RWPE2 (cell line): ENCODE measurements around the gene COL25A1.
"Not testable (repeated sequence)": the region's sequence is repeated elsewhere in the genome, so short reads cannot be mapped to it uniquely, and the experiment has no call there.

Experiments used
- ATAC-seq: fragments of 200-7000 bp; cut with Tn5 transposase; 3 replicates; pipeline ENCODE4 v1.9.1; 2021; ENCODE audit warnings: low read depth
- DNase-seq: peaks from one replicate; pipeline ENCODE4 v3.0.0-alpha.2; 2020; ENCODE audit warnings: low spot score
- H3K27ac ChIP-seq: fragments of 450-650 bp; 2 replicates; pipeline ENCODE4 v1.5.1; 2017; ENCODE audit warnings: mild to moderate bottlenecking; ENCODE audit not compliant: poor library complexity, severe bottlenecking
- H3K27me3 ChIP-seq: fragments of 250-450 bp; sonication (Bioruptor Pico); 2 replicates; pipeline ENCODE4 v1.5.1; 2021; ENCODE audit warnings: mild to moderate bottlenecking, moderate library complexity; ENCODE audit not compliant: insufficient read depth, poor library complexity, severe bottlenecking
- H3K36me3 ChIP-seq: fragments of 250-450 bp; sonication (Bioruptor Pico); 2 replicates; pipeline ENCODE4 v1.5.1; 2020; ENCODE audit warnings: low read depth, mild to moderate bottlenecking, moderate library complexity
- H3K4me1 ChIP-seq: fragments of 250-450 bp; sonication (Bioruptor Pico); 2 replicates; pipeline ENCODE4 v1.5.1; 2021; ENCODE audit warnings: mild to moderate bottlenecking, moderate library complexity; ENCODE audit not compliant: insufficient read depth, poor library complexity, severe bottlenecking
- H3K4me3 ChIP-seq: fragments of 250-450 bp; sonication (Bioruptor Pico); 2 replicates; pipeline ENCODE4 v1.5.1; 2021; ENCODE audit warnings: mild to moderate bottlenecking, moderate library complexity; ENCODE audit not compliant: severe bottlenecking
- H3K9me3 ChIP-seq: fragments of 250-450 bp; sonication (Bioruptor Pico); 2 replicates; pipeline ENCODE4 v1.5.1; 2021; ENCODE audit warnings: mild to moderate bottlenecking, moderate library complexity; ENCODE audit not compliant: severe bottlenecking
- TF ChIP-seq, protein P1 (sequence below): fragments of 450-650 bp; IDR thresholded peaks from one replicate; pipeline ENCODE4 v1.5.1; 2017; ENCODE audit warnings: mild to moderate bottlenecking, moderate library complexity; ENCODE audit not compliant: poor library complexity, severe bottlenecking

COL25A1 gene

DNA sequence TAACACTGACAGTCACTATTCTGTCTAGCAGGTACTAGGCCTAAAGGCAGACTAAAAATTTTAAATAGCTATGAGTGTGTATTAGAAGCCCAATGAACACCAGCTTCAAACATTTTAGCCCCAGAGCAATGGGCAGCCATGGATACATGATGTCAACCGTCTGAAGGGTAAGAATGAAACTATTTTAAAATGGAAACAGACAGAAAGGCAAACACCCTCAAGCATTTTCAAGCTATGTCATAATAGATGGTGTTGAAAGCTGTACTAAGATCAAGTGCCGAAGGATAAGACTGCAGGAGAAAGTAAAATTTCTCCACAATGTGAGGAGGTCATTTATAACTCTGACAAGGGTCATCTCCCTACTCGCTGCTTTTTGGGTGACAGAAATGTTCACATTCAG is 225.0 kb downstream of the COL25A1 start:
- ATAC-seq = no peak
- H3K27me3 ChIP-seq = peaks cover 3% of the 10 kb centered on the region
- TF ChIP-seq, protein P1, sequence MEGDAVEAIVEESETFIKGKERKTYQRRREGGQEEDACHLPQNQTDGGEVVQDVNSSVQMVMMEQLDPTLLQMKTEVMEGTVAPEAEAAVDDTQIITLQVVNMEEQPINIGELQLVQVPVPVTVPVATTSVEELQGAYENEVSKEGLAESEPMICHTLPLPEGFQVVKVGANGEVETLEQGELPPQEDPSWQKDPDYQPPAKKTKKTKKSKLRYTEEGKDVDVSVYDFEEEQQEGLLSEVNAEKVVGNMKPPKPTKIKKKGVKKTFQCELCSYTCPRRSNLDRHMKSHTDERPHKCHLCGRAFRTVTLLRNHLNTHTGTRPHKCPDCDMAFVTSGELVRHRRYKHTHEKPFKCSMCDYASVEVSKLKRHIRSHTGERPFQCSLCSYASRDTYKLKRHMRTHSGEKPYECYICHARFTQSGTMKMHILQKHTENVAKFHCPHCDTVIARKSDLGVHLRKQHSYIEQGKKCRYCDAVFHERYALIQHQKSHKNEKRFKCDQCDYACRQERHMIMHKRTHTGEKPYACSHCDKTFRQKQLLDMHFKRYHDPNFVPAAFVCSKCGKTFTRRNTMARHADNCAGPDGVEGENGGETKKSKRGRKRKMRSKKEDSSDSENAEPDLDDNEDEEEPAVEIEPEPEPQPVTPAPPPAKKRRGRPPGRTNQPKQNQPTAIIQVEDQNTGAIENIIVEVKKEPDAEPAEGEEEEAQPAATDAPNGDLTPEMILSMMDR = no peak
- H3K4me1 ChIP-seq = peaks cover 8% of the 10 kb centered on the region
- no peaks in the 10 kb centered on the region for H3K9me3 ChIP-seq
- H3K36me3 ChIP-seq = no peaks in the 10 kb centered on the region
- no peak overlapping the region for H3K27ac ChIP-seq
- DNase-seq = no peak
- H3K4me3 ChIP-seq = no peak overlapping the region

GRCh38 chr4:109076709-109077108 is 225.7 kb downstream of the COL25A1 start:
- not testable (repeated sequence) for H3K27me3 ChIP-seq, H3K4me1 ChIP-seq, ATAC-seq, H3K27ac ChIP-seq, H3K9me3 ChIP-seq, H3K36me3 ChIP-seq, DNase-seq, H3K4me3 ChIP-seq

DNA sequence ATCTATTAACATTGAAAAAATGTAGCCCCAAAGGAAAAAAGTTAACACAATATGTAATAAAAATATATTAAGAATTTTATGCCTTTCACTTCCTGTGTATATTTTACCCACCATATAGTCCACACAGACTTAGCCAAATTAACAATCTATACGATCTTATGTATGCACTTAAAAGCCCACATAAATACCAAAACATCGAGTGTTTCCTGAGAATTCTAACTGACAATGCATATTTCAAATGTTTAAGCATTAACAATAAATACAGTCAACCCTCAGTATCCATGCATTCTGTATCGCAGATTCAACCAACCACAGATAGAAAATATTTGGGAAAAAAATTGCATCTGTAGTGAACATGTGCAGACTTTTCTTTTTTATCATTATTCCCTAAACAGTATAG is 226.8 kb downstream of the COL25A1 start:
- Histone ChIP-seq H3K9me3 (no peaks in the 10 kb centered on the region), H3K27ac (no peak overlapping the region), H3K27me3 (peaks cover 3% of the 10 kb centered on the region), H3K4me1 (peaks cover 8% of the 10 kb centered on the region), H3K36me3 (no peaks in the 10 kb centered on the region), H3K4me3 (no peak overlapping the region)
- DNase-seq (no peak), ATAC-seq (no peak)
- TF ChIP-seq, protein P1 = no peak

DNA sequence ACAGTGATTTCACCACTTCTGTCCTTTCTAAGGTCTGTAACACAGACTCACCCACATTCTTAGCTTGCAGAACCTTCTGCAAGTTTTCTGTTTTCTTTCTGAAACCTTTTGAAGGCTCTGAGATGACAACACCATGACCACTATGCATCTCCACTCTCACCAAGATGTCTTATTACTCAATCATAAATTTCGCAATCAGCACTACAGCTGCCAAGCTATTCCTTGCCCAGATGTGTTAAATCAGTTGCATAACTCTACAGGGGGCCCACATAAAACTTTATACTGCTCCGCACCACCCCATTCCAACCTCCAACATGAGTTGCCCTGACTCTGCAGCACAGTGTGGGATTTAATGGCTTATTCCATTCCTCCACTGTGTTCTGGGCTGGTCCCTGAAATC is 229.9 kb downstream of the COL25A1 start:
- DNase-seq (no peak), ATAC-seq (peak; percentile 82)
- Histone ChIP-seq H3K27ac (no peak overlapping the region), H3K9me3 (no peaks in the 10 kb centered on the region), H3K4me1 (no peaks in the 10 kb centered on the region), H3K4me3 (no peak overlapping the region), H3K36me3 (no peaks in the 10 kb centered on the region), H3K27me3 (no peaks in the 10 kb centered on the region)
- TF ChIP-seq, protein P1 = no peak

GRCh38 chr4:109070677-109071076 is 231.8 kb downstream of the COL25A1 start:
- H3K36me3 ChIP-seq, H3K4me3 ChIP-seq, H3K4me1 ChIP-seq, ATAC-seq, H3K27ac ChIP-seq, H3K27me3 ChIP-seq, DNase-seq, H3K9me3 ChIP-seq: not testable (repeated sequence)

DNA sequence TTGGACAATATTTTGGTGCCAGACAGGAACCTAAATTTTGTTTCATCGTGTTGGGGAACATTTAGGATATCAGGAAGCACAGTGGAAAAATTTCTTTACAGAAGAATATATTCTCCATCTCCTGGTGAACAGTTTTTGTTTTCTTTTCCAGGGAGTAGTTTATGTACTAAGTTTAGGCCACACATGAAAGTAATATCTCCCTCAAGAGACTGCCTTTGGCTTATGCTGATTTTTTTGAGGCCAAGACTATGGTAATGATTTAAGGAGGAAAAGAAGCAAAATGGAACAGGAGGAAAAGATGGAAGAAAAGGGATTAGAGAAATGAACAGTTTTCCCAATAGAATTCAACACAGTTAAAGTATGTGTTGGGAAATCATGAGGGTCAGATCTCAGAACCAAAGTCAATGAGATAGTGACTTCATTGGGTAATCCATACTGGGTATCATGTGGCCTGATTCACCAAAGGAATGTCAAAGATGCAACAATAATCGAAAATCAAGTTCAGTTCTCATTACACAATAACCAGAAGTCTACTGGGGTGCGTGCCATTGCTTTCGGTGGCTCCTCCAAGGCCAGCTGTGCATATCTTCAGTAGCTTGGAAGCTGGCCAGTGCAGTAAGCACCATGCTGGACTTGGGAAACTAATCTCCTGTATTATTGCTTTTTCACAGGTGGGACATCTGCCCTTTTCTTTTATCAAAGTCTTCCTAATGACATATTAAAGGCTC is 234.8 kb downstream of the COL25A1 start:
- H3K36me3 ChIP-seq = no peaks in the 10 kb centered on the region
- TF ChIP-seq, protein P1 = no peak
- DNase-seq (no peak), ATAC-seq (no peak)
- H3K9me3 ChIP-seq = no peaks in the 10 kb centered on the region
- no peak overlapping the region for H3K27ac ChIP-seq
- H3K4me1 ChIP-seq = no peaks in the 10 kb centered on the region
- no peak overlapping the region for H3K4me3 ChIP-seq
- H3K27me3 ChIP-seq = no peaks in the 10 kb centered on the region
